H1 (cell line): ENCODE data around the gene OGDH. TPM values are rescaled to one million over a fixed set of nuclear protein-coding genes. Genes with fewer than 3 reads are reported as not detected.

Experiments
- CTCF ChIA-PET: fragments of 300-600 bp; sonication (Branson Sonifier 250); formaldehyde crosslinking; loops from one replicate; lab custom pipeline; 2021; ENCODE audit not compliant: partially characterized antibody; lab: Charles Lee
- POLR2A ChIA-PET: fragments of 300-600 bp; sonication (Branson Sonifier 250); formaldehyde crosslinking; loops from one replicate; lab custom pipeline; 2021; ENCODE audit warnings: inconsistent platforms; ENCODE audit not compliant: partially characterized antibody; lab: Charles Lee
- DNase-seq, 2 experiments: peaks; one replicate each; pipeline versions ENCODE4 v3.0.0 to v3.0.0-alpha.2; 2010 to 2022; ENCODE audit warnings: low spot score in 2 of 2, low read depth in 1 of 2, mixed read lengths in 1 of 2
- FAIRE-seq: peaks from 2 replicates; lab custom pipeline; 2011; peaks lifted over from hg19 to GRCh38; lab: Jason Lieb, UNC
- H2AFZ ChIP-seq: 2 replicates; pipeline ENCODE4 v1.8.1; 2012; ENCODE audit warnings: low read length, inconsistent platforms
- H2AK5ac ChIP-seq: 2 replicates; pipeline ENCODE4 v1.6.1; 2013; ENCODE audit warnings: low read depth, low read length
- H2BK120ac ChIP-seq: replicated peaks from 2 replicates; pipeline ENCODE3; 2013; ENCODE audit warnings: low read depth, low read length, inconsistent platforms
- H2BK12ac ChIP-seq: 2 replicates; pipeline ENCODE4 v1.6.1; 2013; ENCODE audit warnings: low read depth, low read length
- H2BK15ac ChIP-seq: 2 replicates; pipeline ENCODE4 v1.6.1; 2013; ENCODE audit warnings: low read length
- H2BK20ac ChIP-seq: 2 replicates; pipeline ENCODE4 v1.6.1; 2013; ENCODE audit warnings: low read length
- H2BK5ac ChIP-seq: 2 replicates; pipeline ENCODE4 v1.6.1; 2013; ENCODE audit warnings: low read depth, low read length
- H3K14ac ChIP-seq: 2 replicates; pipeline ENCODE4 v1.6.1; 2013; ENCODE audit warnings: inconsistent platforms; ENCODE audit not compliant: insufficient read length
- H3K18ac ChIP-seq: 2 replicates; pipeline ENCODE4 v1.6.1; 2013; ENCODE audit warnings: low read length; ENCODE audit errors: extremely low read depth
- H3K23ac ChIP-seq: 2 replicates; pipeline ENCODE4 v1.6.1; 2013; ENCODE audit warnings: inconsistent platforms; ENCODE audit not compliant: insufficient read length
- H3K23me2 ChIP-seq: 2 replicates; pipeline ENCODE4 v1.6.1; 2013; ENCODE audit warnings: low read depth, low read length
- H3K27ac ChIP-seq: 2 replicates; pipeline ENCODE4 v1.6.1; 2011; ENCODE audit warnings: low read depth, low read length, inconsistent platforms
- H3K27me3 ChIP-seq, 4 experiments: replicated peaks in 1 of 4; 1 replicate in 1 of 4; 2 replicates in 3 of 4; pipeline versions ENCODE4 v1.6.1 to v1.8.1; 2011 to 2013; ENCODE audit warnings: low read length in 3 of 4, mild to moderate bottlenecking in 3 of 4, inconsistent platforms in 2 of 4, mixed read lengths in 2 of 4, moderate library complexity in 1 of 4; ENCODE audit not compliant: control insufficient read depth in 3 of 4, insufficient read depth in 3 of 4; ENCODE audit errors: extremely low read depth in 1 of 4
- H3K36me3 ChIP-seq, 4 experiments: 2 replicates each; pipeline versions ENCODE4 v1.6.1 to v1.8.1; 2011 to 2013; ENCODE audit warnings: mild to moderate bottlenecking in 4 of 4, low read length in 3 of 4, moderate library complexity in 2 of 4, control low read depth in 1 of 4, inconsistent platforms in 1 of 4; ENCODE audit not compliant: insufficient read depth in 4 of 4, control insufficient read depth in 2 of 4
- H3K4ac ChIP-seq: replicated peaks from 2 replicates; pipeline ENCODE3; 2013; ENCODE audit warnings: low read length, low read depth, mixed read lengths, inconsistent platforms; ENCODE audit not compliant: insufficient read length
- H3K4me1 ChIP-seq, 4 experiments: replicated peaks in 1 of 4; 1 replicate in 1 of 4; 2 replicates in 3 of 4; pipeline versions ENCODE4 v1.6.1 to v1.8.1; 2011 to 2013; ENCODE audit warnings: low read length in 3 of 4, inconsistent platforms in 2 of 4, mixed read lengths in 1 of 4; ENCODE audit not compliant: insufficient read depth in 4 of 4, control insufficient read depth in 3 of 4
- H3K4me2 ChIP-seq, 2 experiments: 2 replicates each; pipeline versions ENCODE4 v1.6.1 to v1.8.1; 2011 to 2013; ENCODE audit warnings: low read depth in 2 of 2, low read length in 2 of 2, control low read depth in 1 of 2, inconsistent platforms in 1 of 2, mild to moderate bottlenecking in 1 of 2; ENCODE audit not compliant: insufficient read depth in 1 of 2
- H3K4me3 ChIP-seq, 4 experiments: fragments of 200-600, 300-600 bp in 1 of 4; sonication (generic), shearing (Covaris generic), sonication (Bioruptor Twin) in 1 of 4; 2 replicates each; pipeline versions ENCODE4 v1.5.1 to v1.8.1; 2011 to 2016; ENCODE audit warnings: low read length in 4 of 4, low read depth in 3 of 4, control low read depth in 2 of 4, inconsistent platforms in 2 of 4, mild to moderate bottlenecking in 2 of 4, mixed read lengths in 1 of 4, moderate library complexity in 1 of 4; ENCODE audit not compliant: insufficient read depth in 2 of 4; ENCODE audit errors: extremely low read depth in 1 of 4
- H3K56ac ChIP-seq: replicated peaks from 2 replicates; pipeline ENCODE3; 2013; ENCODE audit warnings: low read depth, mild to moderate bottlenecking, mixed read lengths, low read length, inconsistent platforms; ENCODE audit not compliant: insufficient read length
- H3K79me1 ChIP-seq: 2 replicates; pipeline ENCODE4 v1.6.1; 2013; ENCODE audit warnings: low read depth, low read length, control low read depth
- H3K79me2 ChIP-seq, 2 experiments: 2 replicates each; pipeline versions ENCODE4 v1.6.1 to v1.8.1; 2012 to 2013; ENCODE audit warnings: low read length in 2 of 2, mild to moderate bottlenecking in 2 of 2, inconsistent platforms in 1 of 2; ENCODE audit not compliant: insufficient read depth in 2 of 2, control insufficient read depth in 1 of 2
- H3K9ac ChIP-seq, 4 experiments: replicated peaks in 1 of 4; 1 replicate in 1 of 4; 2 replicates in 3 of 4; pipeline versions ENCODE4 v1.6.1 to v1.8.1; 2011 to 2013; ENCODE audit warnings: low read depth in 3 of 4, low read length in 3 of 4, control low read depth in 2 of 4, mild to moderate bottlenecking in 2 of 4, moderate library complexity in 2 of 4, inconsistent platforms in 1 of 4; ENCODE audit errors: extremely low read depth in 1 of 4
- H3K9me3 ChIP-seq, 2 experiments: 2 replicates each; pipeline versions ENCODE4 v1.6.1 to v1.8.1; 2012 to 2013; ENCODE audit warnings: mild to moderate bottlenecking in 2 of 2, moderate library complexity in 2 of 2, control low read depth in 1 of 2, inconsistent platforms in 1 of 2, low read depth in 1 of 2, low read length in 1 of 2, mixed read lengths in 1 of 2; ENCODE audit not compliant: insufficient read depth in 2 of 2
- H4K20me1 ChIP-seq, 2 experiments: replicated peaks in 1 of 2; 2 replicates each; pipeline versions ENCODE3 to v1.8.1; 2011 to 2013; ENCODE audit warnings: inconsistent platforms in 2 of 2, low read length in 2 of 2, mild to moderate bottlenecking in 1 of 2; ENCODE audit not compliant: insufficient read depth in 2 of 2, control insufficient read depth in 1 of 2
- H4K5ac ChIP-seq: 2 replicates; pipeline ENCODE4 v1.6.1; 2013; ENCODE audit warnings: low read length, low read depth, mixed read lengths, inconsistent platforms; ENCODE audit not compliant: insufficient read length
- H4K8ac ChIP-seq: 2 replicates; pipeline ENCODE4 v1.8.0; 2013; ENCODE audit warnings: mild to moderate bottlenecking, moderate library complexity, low read length, inconsistent platforms; ENCODE audit not compliant: insufficient read depth; ENCODE audit errors: extremely low read depth
- H4K91ac ChIP-seq: replicated peaks from 2 replicates; pipeline ENCODE3; 2013; ENCODE audit warnings: low read length, mixed read lengths, inconsistent platforms; ENCODE audit not compliant: insufficient read length
- BCL11A ChIP-seq, 2 experiments: IDR thresholded peaks; one replicate each; pipeline ENCODE4 v1.6.1; 2011; ENCODE audit warnings: low read depth in 2 of 2, low read length in 2 of 2, mild to moderate bottlenecking in 2 of 2
- EP300 ChIP-seq, 2 experiments: IDR thresholded peaks; 1 replicate in 1 of 2; 2 replicates in 1 of 2; pipeline ENCODE4 v1.6.1; 2011 to 2012; ENCODE audit warnings: low read depth in 2 of 2, low read length in 2 of 2, mild to moderate bottlenecking in 2 of 2, borderline replicate concordance in 1 of 2, inconsistent platforms in 1 of 2, moderate library complexity in 1 of 2
- GABPA ChIP-seq: IDR thresholded peaks from 2 replicates; pipeline ENCODE4 v1.6.1; 2011; ENCODE audit warnings: mild to moderate bottlenecking, low read length, moderate library complexity, borderline replicate concordance; ENCODE audit not compliant: insufficient read depth
- JUND ChIP-seq: IDR thresholded peaks from 2 replicates; pipeline ENCODE4 v1.6.1; 2011; ENCODE audit warnings: mild to moderate bottlenecking, improper control_type of control experiment, low read length
- PHF8 ChIP-seq: fragments of 200-600 bp; sonication (generic); conservative IDR thresholded peaks from 2 replicates; pipeline ENCODE4 v1.7.1; 2012; ENCODE audit warnings: low read depth, mild to moderate bottlenecking, inconsistent platforms, low read length, moderate library complexity
- SP2 ChIP-seq: IDR thresholded peaks from 2 replicates; pipeline ENCODE4 v1.6.1; 2012; ENCODE audit warnings: mild to moderate bottlenecking, low read length, inconsistent platforms
- SUZ12 ChIP-seq: fragments of 200-600 bp; sonication (generic); IDR thresholded peaks from 2 replicates; pipeline ENCODE4 v1.6.1; 2012; ENCODE audit warnings: mild to moderate bottlenecking, inconsistent platforms, low read length, moderate library complexity, mixed read lengths
- TAF7 ChIP-seq: optimal IDR thresholded peaks from 2 replicates; pipeline ENCODE3; 2011; ENCODE audit warnings: low read depth, mild to moderate bottlenecking, inconsistent platforms, low read length, moderate library complexity, borderline replicate concordance
- WGBS, 2 experiments: shearing (Covaris generic) in 1 of 2; methylation state at CpG; one replicate each; pipeline versions ENCODE4 v1.1.6 to v1.1.7; 2013 to 2015; ENCODE audit warnings: low lambda C conversion rate in 2 of 2, mixed read lengths in 2 of 2, inconsistent platforms in 1 of 2, low coverage in 1 of 2, missing lambda C conversion rate in 1 of 2; ENCODE audit not compliant: insufficient replicate concordance in 2 of 2, insufficient coverage in 1 of 2, insufficient read length in 1 of 2; ENCODE audit errors: extremely low coverage in 1 of 2, missing lambda C conversion rate in 1 of 2; 5-methylcytosine and 5-hydroxymethylcytosine counted together
- polyA plus RNA-seq, 7 experiments: library from polyadenylated mRNA; depleted of rRNA in 3 of 7; stranded (reverse) in 5 of 7; unstranded in 2 of 7; fragments of >200 nt in 5 of 7; fragments of 200-250 nt in 2 of 7; gene quantifications; 1 replicate in 5 of 7; 2 replicates in 1 of 7; 4 replicates in 1 of 7; pipeline versions ENCODE4 v1.2.1 to v1.2.3, GENCODE V29; 2011 to 2013; ENCODE audit warnings: missing spikeins in 2 of 7, mixed read lengths in 2 of 7
- total RNA-seq: library from RNA; stranded (reverse); fragmentation: NEBNext Ultra II Directional; extraction: Animal tissue kit (Norgen Biotek cat#: 25700); gene quantifications from 2 replicates; pipeline ENCODE4 v1.2.1, GENCODE V29; 2021
- TF ChIP-seq, protein P1 (sequence below): IDR thresholded peaks from 2 replicates; pipeline ENCODE4 v1.6.1; 2011; ENCODE audit warnings: low read depth, mild to moderate bottlenecking, low read length; ENCODE audit not compliant: insufficient read depth
- TF ChIP-seq, protein P2 (sequence below): IDR thresholded peaks from 2 replicates; pipeline ENCODE4 v1.6.1; 2012; ENCODE audit warnings: inconsistent platforms

The OGDH gene
- total and polyA plus RNA-seq, 2 of the 8 experiments (the other 6 are each of a cell fraction or from before 2014, with no cell fraction given): 71.6 to 91.6 TPM

DNA sequence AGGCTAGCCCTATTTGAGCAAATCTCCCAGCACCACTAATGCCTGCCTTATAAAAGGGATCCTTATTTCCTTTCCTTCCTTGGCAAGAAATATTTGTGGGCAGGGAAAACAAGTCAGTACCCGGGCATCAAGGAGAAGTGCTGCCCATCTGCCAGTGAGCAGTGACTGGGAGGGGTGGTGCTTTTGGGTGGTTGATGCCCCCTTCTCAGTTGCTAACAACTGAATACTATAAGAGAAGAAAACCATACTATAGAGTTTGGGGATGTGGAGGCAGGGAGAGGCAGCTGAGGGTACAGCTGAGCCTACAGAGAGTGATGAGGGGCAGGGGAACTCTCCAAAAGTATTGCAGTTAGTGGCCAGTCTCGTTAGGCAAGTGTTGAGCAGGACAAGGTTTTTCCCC, 39.3 kb downstream of the OGDH start:
- peaks cover 2 to 23% (median 8%) of the 10 kb centered on the region in 4 experiments; a peak in 6 of 8 replicates for H3K36me3 ChIP-seq
- no peak overlapping the region for H2BK20ac ChIP-seq
- DNase-seq (no peak), FAIRE-seq (no peak)
- ChIA-PET POLR2A (no interaction called here), CTCF (no interaction called here)
- no peak overlapping the region for H2AFZ ChIP-seq
- no peak overlapping the region for H3K23ac ChIP-seq
- no peak overlapping the region for H3K18ac ChIP-seq
- H4K5ac ChIP-seq: no peak overlapping the region
- H3K79me2 ChIP-seq: no peaks in the 10 kb centered on the region
- TF ChIP-seq PHF8: no peak
- no peak for TF ChIP-seq JUND
- no peak for TF ChIP-seq BCL11A (IDR thresholded peaks at IDR 0.05; ENCODE audit: low read depth in 2 of 2, low read length in 2 of 2)
- no peak for TF ChIP-seq GABPA
- no peak for TF ChIP-seq EP300 (IDR thresholded peaks at IDR 0.05; ENCODE audit: borderline replicate concordance in 1 of 2, low read depth in 2 of 2, low read length in 2 of 2)
- TF ChIP-seq, protein P1, sequence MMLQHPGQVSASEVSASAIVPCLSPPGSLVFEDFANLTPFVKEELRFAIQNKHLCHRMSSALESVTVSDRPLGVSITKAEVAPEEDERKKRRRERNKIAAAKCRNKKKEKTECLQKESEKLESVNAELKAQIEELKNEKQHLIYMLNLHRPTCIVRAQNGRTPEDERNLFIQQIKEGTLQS: no peak
- TF ChIP-seq TAF7: no peak
- no peak for TF ChIP-seq SP2
- TF ChIP-seq, protein P2, sequence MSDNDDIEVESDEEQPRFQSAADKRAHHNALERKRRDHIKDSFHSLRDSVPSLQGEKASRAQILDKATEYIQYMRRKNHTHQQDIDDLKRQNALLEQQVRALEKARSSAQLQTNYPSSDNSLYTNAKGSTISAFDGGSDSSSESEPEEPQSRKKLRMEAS: no peak
- no peak for TF ChIP-seq SUZ12
- no peak overlapping the region for H2AK5ac ChIP-seq
- peaks cover 2% of the 10 kb centered on the region in 2 experiments for H4K20me1 ChIP-seq
- H2BK120ac ChIP-seq: no peak overlapping the region
- H3K14ac ChIP-seq: no peak overlapping the region
- no peaks in the 10 kb centered on the region for H3K23me2 ChIP-seq
- H3K27ac ChIP-seq: no peak overlapping the region
- no peak overlapping the region for H4K91ac ChIP-seq
- no peaks in the 10 kb centered on the region for H3K4me1 ChIP-seq
- H3K9me3 ChIP-seq: no peaks in the 10 kb centered on the region
- no peak overlapping the region for H3K4me2 ChIP-seq
- no peak overlapping the region for H3K9ac ChIP-seq
- 87% methylated on average over 2 of the region's 2 CpGs; no CpG with 5 or more reads in 1 of the 2 experiments for WGBS, 2 experiments
- H2BK15ac ChIP-seq: no peak overlapping the region
- no peaks in the 10 kb centered on the region for H3K27me3 ChIP-seq
- no peak overlapping the region for H3K56ac ChIP-seq
- H3K79me1 ChIP-seq: no peaks in the 10 kb centered on the region; the same call in 1 of the 2 replicates
- no peak overlapping the region for H3K4me3 ChIP-seq
- H3K4ac ChIP-seq: no peak overlapping the region
- H4K8ac ChIP-seq: no peak overlapping the region
- no peak overlapping the region for H2BK5ac ChIP-seq
- H2BK12ac ChIP-seq: no peak overlapping the region
